Spinal cord (tissue), 10 donors: ENCODE data around the gene ZNF772. TPM values are rescaled to one million over a fixed set of nuclear protein-coding genes. Genes with fewer than 3 reads are reported as not detected.

Experiments used
- DNase-seq, 6 donors: peaks; one replicate each; pipeline versions ENCODE4 v3.0.0 to v3.0.0-alpha.2; 2013 to 2015; ENCODE audit warnings: low spot score in 6 of 6, low read depth in 4 of 6
- H3K27ac ChIP-seq: one replicate; pipeline ENCODE4 v1.5.1; 2013; ENCODE audit warnings: low read depth, low read length, control low read depth
- H3K27me3 ChIP-seq: one replicate; pipeline ENCODE4 v1.6.1; 2013; ENCODE audit warnings: low read length; ENCODE audit not compliant: control insufficient read depth, insufficient read depth
- H3K36me3 ChIP-seq: one replicate; pipeline ENCODE4 v1.6.1; 2013; ENCODE audit warnings: low read length; ENCODE audit not compliant: control insufficient read depth, insufficient read depth
- H3K4me1 ChIP-seq: one replicate; pipeline ENCODE4 v1.6.1; 2013; ENCODE audit warnings: low read length; ENCODE audit not compliant: control insufficient read depth, insufficient read depth
- H3K4me3 ChIP-seq: one replicate; pipeline ENCODE4 v1.5.1; 2013; ENCODE audit warnings: low read depth, low read length, control low read depth
- H3K9me3 ChIP-seq: one replicate; pipeline ENCODE4 v1.6.1; 2013; ENCODE audit warnings: low read length; ENCODE audit not compliant: control insufficient read depth, insufficient read depth
- WGBS: methylation state at CpG from one replicate; pipeline ENCODE4 v1.1.5; 2013; ENCODE audit warnings: missing lambda C conversion rate; ENCODE audit not compliant: insufficient coverage; 5-methylcytosine and 5-hydroxymethylcytosine counted together
- polyA plus RNA-seq, 2 donors: library from polyadenylated mRNA; unstranded; fragments of 120-200 nt; gene quantifications; one replicate each; pipeline ENCODE4 v1.2.1, GENCODE V29; 2013; ENCODE audit not compliant: insufficient read length in 2 of 2
- small RNA-seq: library from RNA; depleted of rRNA; stranded (forward); fragments of <200 nt; gene quantifications from one replicate; pipeline ENCODE3, GENCODE V24; 2014; ENCODE audit warnings: low replicate concordance
- total RNA-seq, 2 donors: library from RNA; depleted of rRNA in 1 of 2; stranded (reverse); fragments of 120-200 nt in 1 of 2; fragments of >200 nt in 1 of 2; gene quantifications; one replicate each; pipeline versions ENCODE4 v1.2.3 to v1.2.4, GENCODE V29; 2013 to 2014
- donor health status: healthy.

The ZNF772 gene
- total and polyA plus RNA-seq, 4 donors, result 19.6 to 46.7 (median 31.5) TPM

DNA sequence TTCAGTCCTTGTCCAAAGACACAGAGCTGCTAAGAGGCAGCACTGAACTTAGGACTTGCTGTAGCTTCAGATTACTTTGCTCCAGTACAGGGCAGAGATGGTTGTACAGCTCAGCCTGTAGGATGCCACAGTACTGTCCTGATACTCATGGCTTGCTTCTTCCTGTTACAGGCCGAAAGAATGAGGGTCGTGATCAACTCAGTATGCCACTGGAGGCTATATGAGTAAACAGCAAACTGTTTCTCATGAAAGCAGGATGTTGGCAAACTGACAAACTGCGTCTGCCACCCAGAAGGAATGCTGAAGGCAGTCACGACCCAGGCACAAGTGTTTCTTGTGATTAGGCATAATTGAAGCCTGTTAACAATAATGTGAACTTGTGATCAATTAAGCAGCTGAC, 39.4 kb downstream of the ZNF772 start:
- Histone ChIP-seq H3K27me3 (no peaks in the 10 kb centered on the region), H3K4me1 (peaks cover 16% of the 10 kb centered on the region), H3K36me3 (peaks cover 12% of the 10 kb centered on the region), H3K27ac (no peak overlapping the region), H3K9me3 (no peaks in the 10 kb centered on the region), H3K4me3 (no peak overlapping the region)
- DNase-seq, result no peak
- WGBS, result 58% methylated on average over 3 of the region's 4 CpGs

DNA sequence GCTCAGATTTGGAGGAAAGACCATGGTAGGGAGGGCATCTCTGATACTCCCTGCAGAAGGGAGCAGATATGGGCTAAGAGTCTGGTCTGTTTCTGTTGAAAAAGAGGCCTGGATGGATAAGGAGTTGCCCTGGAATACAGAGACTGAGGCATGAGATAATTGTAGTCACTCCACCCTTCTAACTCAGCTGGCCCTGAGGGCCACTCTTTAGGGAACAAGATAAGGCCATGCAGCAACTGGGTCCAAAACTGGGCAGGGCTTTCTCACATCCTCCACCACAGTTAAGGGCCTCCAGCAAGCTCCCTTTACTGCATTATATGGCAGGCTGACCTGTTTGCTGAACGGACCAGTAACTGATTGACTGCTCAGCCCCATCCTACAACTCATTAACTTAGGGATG, 40.9 kb downstream of the ZNF772 start:
- WGBS, result no CpG with 5 or more reads among the region's 1 CpG
- peaks cover 12% of the 10 kb centered on the region for H3K36me3 ChIP-seq
- H3K9me3 ChIP-seq, result no peaks in the 10 kb centered on the region
- peaks cover 16% of the 10 kb centered on the region for H3K4me1 ChIP-seq
- H3K27ac ChIP-seq, result no peak overlapping the region
- no peaks in the 10 kb centered on the region for H3K27me3 ChIP-seq
- DNase-seq, result no peak
- H3K4me3 ChIP-seq, result peak overlapping the region; percentile 83

- peak; percentile 97 to 100 (median 100) for DNase-seq
- H3K36me3 ChIP-seq, result peaks cover 10% of the 10 kb centered on the region
- no peaks in the 10 kb centered on the region for H3K9me3 ChIP-seq
- WGBS, result under 1% methylated on average over 53 of the region's 61 CpGs
- H3K4me3 ChIP-seq, result peak within 1 kb of the TSS; percentile 83
- H3K27me3 ChIP-seq, result no peaks in the 10 kb centered on the region
- H3K27ac ChIP-seq, result peak within 1 kb of the TSS; percentile 63
- H3K4me1 ChIP-seq, result peaks cover 16% of the 10 kb centered on the region
These were observed 42.0 kb downstream of the ZNF772 start, which contains the start of gene ZNF749 for GRCh38 chr19:57435062-57435978. Gene ZNF749 (plus strand): TSS chr19:57435325. CDS start chr19:57435579, 254 bp downstream.

- WGBS, result 31% methylated on average over 13 of the region's 15 CpGs
- Histone ChIP-seq H3K9me3 (no peaks in the 10 kb centered on the region), H3K4me1 (peaks cover 16% of the 10 kb centered on the region), H3K27ac (peak overlapping the region; percentile 63), H3K4me3 (peak overlapping the region; percentile 83), H3K27me3 (no peaks in the 10 kb centered on the region), H3K36me3 (peaks cover 10% of the 10 kb centered on the region)
- DNase-seq, result peak in 1 of 6 donors; percentile 48
These were observed 42.8 kb downstream of the ZNF772 start for GRCh38 chr19:57434386-57435061.

DNA sequence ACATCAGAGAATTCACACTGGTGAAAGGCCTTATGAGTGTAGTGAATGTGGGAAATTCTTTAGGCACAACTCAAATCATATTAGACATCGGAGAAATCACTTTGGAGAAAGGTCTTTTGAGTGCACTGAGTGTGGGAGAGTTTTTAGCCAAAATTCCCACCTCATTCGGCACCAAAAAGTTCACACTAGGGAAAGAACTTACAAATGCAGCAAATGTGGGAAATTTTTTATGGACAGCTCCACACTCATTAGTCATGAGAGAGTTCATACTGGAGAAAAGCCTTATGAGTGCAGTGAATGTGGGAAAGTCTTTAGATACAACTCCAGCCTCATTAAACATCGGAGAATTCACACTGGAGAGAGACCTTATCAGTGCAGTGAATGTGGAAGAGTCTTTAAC, 56.3 kb downstream of the ZNF772 start:
- Histone ChIP-seq H3K27ac (no peak overlapping the region), H3K4me1 (no peaks in the 10 kb centered on the region), H3K4me3 (no peak overlapping the region), H3K36me3 (peaks cover 29% of the 10 kb centered on the region), H3K9me3 (no peaks in the 10 kb centered on the region), H3K27me3 (no peaks in the 10 kb centered on the region)
- no peak for DNase-seq
- no CpG with 5 or more reads among the region's 3 CpGs for WGBS

GRCh38 chr19:57419439-57419838, 57.9 kb downstream of the ZNF772 start:
- no peaks in the 10 kb centered on the region for H3K9me3 ChIP-seq
- DNase-seq, result no peak
- H3K27ac ChIP-seq, result no peak overlapping the region
- peaks cover 35% of the 10 kb centered on the region for H3K36me3 ChIP-seq
- H3K4me3 ChIP-seq, result no peak overlapping the region
- H3K4me1 ChIP-seq, result no peaks in the 10 kb centered on the region
- WGBS, result 100% methylated on average over 2 of the region's 4 CpGs
- H3K27me3 ChIP-seq, result no peaks in the 10 kb centered on the region

Small RNA genes lying within 50 kb of the gene (small RNA-seq; reads per million reads assigned to genes)
- not detected for gene VN1R107P

Other genes starting within 250 kb of the ZNF772 start
- gene AURKC, start 246.5 kb downstream of the ZNF772 start, total RNA-seq, result 1 to 10 TPM; 1.5 TPM
- gene AURKC, start 246.5 kb downstream of the ZNF772 start, polyA plus RNA-seq, result 1 to 10 TPM; 1.8 to 4.0 TPM
- gene ZNF805, start 236.9 kb downstream of the ZNF772 start, total RNA-seq, result 10 to 100 TPM; 29.3 to 32.8 TPM
- gene ZNF805, start 236.9 kb downstream of the ZNF772 start, polyA plus RNA-seq, result 1 to 10 TPM; 3.6 to 3.9 TPM
- gene ZNF460, start 197.1 kb downstream of the ZNF772 start, total RNA-seq, result 100 to 1,000 TPM in 1 of 2 donors, 10 to 100 TPM in 1; 80.1 to 135 TPM
- 1 to 10 TPM; 2.8 to 4.3 TPM for gene ZNF460, start 197.1 kb downstream of the ZNF772 start, polyA plus RNA-seq
- 10 to 100 TPM; 18.7 to 23.3 TPM for gene ZNF543, start 157.1 kb downstream of the ZNF772 start, total RNA-seq
- 1 to 10 TPM; 5.0 to 6.8 TPM for gene ZNF543, start 157.1 kb downstream of the ZNF772 start, polyA plus RNA-seq
- 10 to 100 TPM; 13.5 to 18.6 TPM for gene ZNF304, start 126.3 kb downstream of the ZNF772 start, total RNA-seq
- 10 to 100 TPM; 12.8 to 14.1 TPM for gene ZNF304, start 126.3 kb downstream of the ZNF772 start, polyA plus RNA-seq
- 10 to 100 TPM; 16.4 to 20.0 TPM for gene TRAPPC2B, start 114.0 kb downstream of the ZNF772 start, total RNA-seq
- 10 to 100 TPM; 13.7 to 14.7 TPM for gene TRAPPC2B, start 114.0 kb downstream of the ZNF772 start, polyA plus RNA-seq
- 1 to 10 TPM; 5.6 to 8.0 TPM for gene ZNF547, start 114.0 kb downstream of the ZNF772 start, total RNA-seq
- 1 to 10 TPM; 8.0 to 9.3 TPM for gene ZNF547, start 114.0 kb downstream of the ZNF772 start, polyA plus RNA-seq
- 10 to 100 TPM; 33.6 to 34.2 TPM for gene ZNF548, start 87.7 kb downstream of the ZNF772 start, total RNA-seq
- gene ZNF548, start 87.7 kb downstream of the ZNF772 start, polyA plus RNA-seq, result 10 to 100 TPM; 21.1 to 24.4 TPM
- 10 to 100 TPM; 20.9 to 24.7 TPM for gene ZNF17, start 66.4 kb downstream of the ZNF772 start, total RNA-seq
- gene ZNF17, start 66.4 kb downstream of the ZNF772 start, polyA plus RNA-seq, result 10 to 100 TPM in 1 of 2 donors, 1 to 10 TPM in 1; 9.1 to 15.2 TPM
- 10 to 100 TPM; 14.7 to 18.7 TPM for gene ZNF749, start 42.2 kb downstream of the ZNF772 start, total RNA-seq
- gene ZNF749, start 42.2 kb downstream of the ZNF772 start, polyA plus RNA-seq, result 10 to 100 TPM; 12.4 to 13.6 TPM
- 1 to 10 TPM; 3.5 TPM for gene VN1R1, start 20.4 kb downstream of the ZNF772 start, total RNA-seq
- gene VN1R1, start 20.4 kb downstream of the ZNF772 start, polyA plus RNA-seq, result 1 to 10 TPM; 6.2 to 9.5 TPM
- gene ZNF419, start 10.2 kb upstream of the ZNF772 start, total RNA-seq, result 10 to 100 TPM; 15.6 to 23.3 TPM
- gene ZNF419, start 10.2 kb upstream of the ZNF772 start, polyA plus RNA-seq, result 10 to 100 TPM; 17.3 to 23.2 TPM
- gene ZNF773, start 22.4 kb upstream of the ZNF772 start, total RNA-seq, result 10 to 100 TPM; 19.8 to 21.2 TPM
- gene ZNF773, start 22.4 kb upstream of the ZNF772 start, polyA plus RNA-seq, result 10 to 100 TPM; 14.6 to 16.0 TPM
- gene ZNF549, start 49.8 kb upstream of the ZNF772 start, total RNA-seq, result 10 to 100 TPM; 13.9 to 14.5 TPM
- 10 to 100 TPM; 12.6 to 17.2 TPM for gene ZNF549, start 49.8 kb upstream of the ZNF772 start, polyA plus RNA-seq
- gene ZNF550, start 82.3 kb upstream of the ZNF772 start, total RNA-seq, result 10 to 100 TPM; 11.1 to 16.8 TPM
- gene ZNF550, start 82.3 kb upstream of the ZNF772 start, polyA plus RNA-seq, result 10 to 100 TPM; 10.8 to 15.7 TPM
- 10 to 100 TPM in 1 of 2 donors, 1 to 10 TPM in 1; 7.3 to 10.9 TPM for gene ZNF416, start 101.3 kb upstream of the ZNF772 start, total RNA-seq
- 1 to 10 TPM; 6.2 to 7.5 TPM for gene ZNF416, start 101.3 kb upstream of the ZNF772 start, polyA plus RNA-seq
- 10 to 100 TPM; 17.4 to 19.2 TPM for gene ZIK1, start 106.6 kb upstream of the ZNF772 start, total RNA-seq
- gene ZIK1, start 106.6 kb upstream of the ZNF772 start, polyA plus RNA-seq, result 10 to 100 TPM; 11.6 to 14.2 TPM
- gene ZNF530, start 122.3 kb upstream of the ZNF772 start, total RNA-seq, result 1 to 10 TPM; 5.2 to 7.9 TPM
- gene ZNF530, start 122.3 kb upstream of the ZNF772 start, polyA plus RNA-seq, result 1 to 10 TPM; 5.7 to 7.1 TPM
- 10 to 100 TPM; 25.2 to 33.2 TPM for gene ZNF134, start 136.7 kb upstream of the ZNF772 start, total RNA-seq
- gene ZNF134, start 136.7 kb upstream of the ZNF772 start, polyA plus RNA-seq, result 10 to 100 TPM; 20.1 to 23.8 TPM
- gene ZNF211, start 155.6 kb upstream of the ZNF772 start, total RNA-seq, result 10 to 100 TPM; 24.4 to 32.2 TPM
- gene ZNF211, start 155.6 kb upstream of the ZNF772 start, polyA plus RNA-seq, result 10 to 100 TPM; 36.7 to 39.9 TPM
- not detected for gene ZSCAN4, start 191.4 kb upstream of the ZNF772 start, total RNA-seq
- under 1 TPM in 1 of 2 donors, not detected in 1; 0.17 TPM for gene ZSCAN4, start 191.4 kb upstream of the ZNF772 start, polyA plus RNA-seq
- 10 to 100 TPM; 12.8 to 13.1 TPM for gene ZNF551, start 204.4 kb upstream of the ZNF772 start, total RNA-seq
- gene ZNF551, start 204.4 kb upstream of the ZNF772 start, polyA plus RNA-seq, result 10 to 100 TPM; 11.4 to 14.3 TPM
- gene ZNF154, start 231.6 kb upstream of the ZNF772 start, total RNA-seq, result 10 to 100 TPM; 18.9 to 24.7 TPM
- 10 to 100 TPM; 24.2 to 32.4 TPM for gene ZNF154, start 231.6 kb upstream of the ZNF772 start, polyA plus RNA-seq